Heart left ventricle (tissue), 16 donors: ENCODE results near the gene KRT75. TPM values are rescaled to one million over a fixed set of nuclear protein-coding genes. Genes with fewer than 3 reads are reported as not detected.
A peak's percentile ranks its signal among the peaks of the same experiment; 100 is the strongest.

ENCODE experiments used
- ATAC-seq, 4 donors: fragments of 200-7000 bp; cut with Tn5 transposase; one replicate each; pipeline ENCODE4 v1.9.1; 2020 to 2022; ENCODE audit warnings: moderate library complexity in 4 of 4, mild to moderate bottlenecking in 3 of 4, moderate number of reproducible peaks in 1 of 4
- DNase-seq, 5 donors: peaks; one replicate each; pipeline ENCODE4 v3.0.0-alpha.2; 2020
- H3K27ac ChIP-seq, 12 donors: fragments of 200-600 bp; sonication (generic) in 4 of 12; one replicate each; pipeline versions ENCODE4 v1.5.0 to v1.8.0; 2016 to 2022; ENCODE audit warnings: mild to moderate bottlenecking in 2 of 12
- H3K27me3 ChIP-seq, 9 donors: fragments of 200-600 bp; sonication (generic) in 2 of 9; one replicate each; pipeline versions ENCODE4 v1.5.1 to v1.8.0; 2016 to 2022; ENCODE audit warnings: mild to moderate bottlenecking in 3 of 9
- H3K36me3 ChIP-seq, 9 donors: fragments of 200-600 bp; sonication (generic) in 2 of 9; one replicate each; pipeline versions ENCODE4 v1.5.0 to v1.8.0; 2018 to 2022; ENCODE audit warnings: mild to moderate bottlenecking in 2 of 9
- H3K4me1 ChIP-seq, 12 donors: fragments of 200-600 bp; sonication (generic) in 4 of 12; one replicate each; pipeline versions ENCODE4 v1.5.0 to v1.8.0; 2016 to 2022; ENCODE audit warnings: mild to moderate bottlenecking in 3 of 12
- H3K4me3 ChIP-seq, 12 donors: fragments of 200-600 bp; sonication (generic) in 4 of 12; one replicate each; pipeline versions ENCODE4 v1.5.0 to v1.8.0; 2017 to 2022; ENCODE audit warnings: mild to moderate bottlenecking in 9 of 12, moderate library complexity in 4 of 12
- H3K9me3 ChIP-seq, 12 donors: fragments of 200-600 bp; sonication (generic) in 4 of 12; one replicate each; pipeline versions ENCODE4 v1.5.0 to v1.8.0; 2016 to 2022; ENCODE audit warnings: mild to moderate bottlenecking in 1 of 12
- POLR2A ChIP-seq, 2 donors: fragments of 450-650 bp; IDR thresholded peaks; one replicate each; pipeline ENCODE4 v1.6.1; 2017; ENCODE audit warnings: antibody characterized with exemption in 2 of 2, mild to moderate bottlenecking in 2 of 2, moderate library complexity in 2 of 2
- WGBS, 4 donors: extraction: QIAGEN DNeasy Blood & Tissue Kit in 2 of 4; methylation state at CpG; one replicate each; pipeline versions ENCODE4 v1.1.5 to v1.1.7; 2013 to 2018; 5-methylcytosine and 5-hydroxymethylcytosine counted together
- intact Hi-C, 10 donors: fragments of 100-400 bp; cut with DNase I; formaldehyde crosslinking; loops; one replicate each; pipeline versions ENCODE4 v1.11.1 to v1.14.2; 2022
- polyA plus RNA-seq, 2 donors: library from polyadenylated mRNA; stranded (reverse); fragments of 200-250 nt; gene quantifications; one replicate each; pipeline ENCODE4 v1.2.3, GENCODE V29; 2013
- total RNA-seq, 9 donors: library from RNA; depleted of rRNA in 2 of 9; stranded (reverse); fragments of >200 nt in 2 of 9; fragmentation: NEBNext Ultra II Directional in 3 of 9; extraction: Animal tissue kit (Norgen Biotek cat#: 25700) in 3 of 9; gene quantifications; one replicate each; pipeline versions ENCODE4 v1.1.0 to v1.2.4, GENCODE V29; 2016 to 2023
- TF ChIP-seq, protein P1 (sequence below), 12 donors: fragments of 200-600 bp; sonication (generic) in 4 of 12; IDR thresholded peaks; one replicate each; pipeline versions ENCODE4 v1.5.0 to v1.8.0; 2018 to 2022; ENCODE audit warnings: antibody characterized with exemption in 12 of 12, mild to moderate bottlenecking in 5 of 12
- donor health status: ischemic (EF 13 %, LVEDD 7.1; RV severe dilation, severe dysfunction).
- donor health status: healthy with polysubstance abuse.
- donor health status: DM: no; HTN: yes; CAD: no.
- donor health status: DM: no; HTN: no; CAD: no.
- donor health status: ischemic (EF 25% LVEDD 6.9; RV normal size, moderate dysfunction).
- donor health status: ischemic (EF 25% LVEDD 5.7; RV mildly dilated, moderate dysfunction).
- donor health status: healthy.
- donor health status: DM: yes; HTN: yes; CAD: no.
- donor health status: ischemic (EF 35%, LVEDD 5.7; RV mildly dilated, moderate dysfunction).
- donor health status: nonischemic (EF 11% LVEDD 7.7; RV severe dilation, severe dysfunction).
- donor health status: DM: yes; HTN: yes; CAD: no.
- donor health status: PGD.
- donor health status: ischemic (EF 29% LVEDD 5.4; RV normal size, mild dysfunction).
- donor health status: nonischemic (EF 23%, LVEDD 6.1; RV moderate dilation, normal function).

The KRT75 gene
- total and polyA plus RNA-seq, 11 donors, result not detected

DNA sequence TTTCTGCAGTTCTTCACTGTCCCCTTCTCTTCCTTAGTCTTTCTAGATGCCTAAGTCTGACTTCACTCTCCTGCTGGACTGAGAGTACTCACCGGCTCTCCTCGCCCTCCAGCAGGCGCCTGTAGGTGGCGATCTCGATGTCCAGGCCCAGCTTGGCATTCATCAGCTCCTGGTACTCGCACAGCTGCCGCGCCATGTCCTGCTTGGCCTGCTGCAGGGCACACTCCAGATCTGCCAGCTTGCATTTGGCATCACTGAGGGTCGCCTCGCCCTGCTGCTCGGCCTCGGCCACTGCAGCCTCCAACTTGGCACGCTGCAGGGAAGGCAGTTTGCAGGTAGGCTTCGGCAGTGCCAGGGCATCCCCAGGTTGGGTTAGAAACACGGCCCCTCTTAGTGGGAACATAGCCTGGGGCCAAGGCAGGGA is 53.9 kb downstream of the KRT75 start:
- 46 to 59% (median 51%) methylated on average over 15 of the region's 15 CpGs for WGBS, 4 donors
- intact Hi-C loops, result loop anchor here in 1 of 10 donors (10.0 kb wide), 1 partner anchor 125 kb away; no protein-coding TSS in a partner anchor
- H3K27ac ChIP-seq, result no peak overlapping the region
- peaks cover 0 to 20% (median 0%) of the 10 kb centered on the region in 9 donors for H3K27me3 ChIP-seq
- peak in 1 of 5 donors; percentile 44 for DNase-seq
- TF ChIP-seq POLR2A (IDR thresholded peaks at IDR 0.05), result no peak
- TF ChIP-seq, protein P1, sequence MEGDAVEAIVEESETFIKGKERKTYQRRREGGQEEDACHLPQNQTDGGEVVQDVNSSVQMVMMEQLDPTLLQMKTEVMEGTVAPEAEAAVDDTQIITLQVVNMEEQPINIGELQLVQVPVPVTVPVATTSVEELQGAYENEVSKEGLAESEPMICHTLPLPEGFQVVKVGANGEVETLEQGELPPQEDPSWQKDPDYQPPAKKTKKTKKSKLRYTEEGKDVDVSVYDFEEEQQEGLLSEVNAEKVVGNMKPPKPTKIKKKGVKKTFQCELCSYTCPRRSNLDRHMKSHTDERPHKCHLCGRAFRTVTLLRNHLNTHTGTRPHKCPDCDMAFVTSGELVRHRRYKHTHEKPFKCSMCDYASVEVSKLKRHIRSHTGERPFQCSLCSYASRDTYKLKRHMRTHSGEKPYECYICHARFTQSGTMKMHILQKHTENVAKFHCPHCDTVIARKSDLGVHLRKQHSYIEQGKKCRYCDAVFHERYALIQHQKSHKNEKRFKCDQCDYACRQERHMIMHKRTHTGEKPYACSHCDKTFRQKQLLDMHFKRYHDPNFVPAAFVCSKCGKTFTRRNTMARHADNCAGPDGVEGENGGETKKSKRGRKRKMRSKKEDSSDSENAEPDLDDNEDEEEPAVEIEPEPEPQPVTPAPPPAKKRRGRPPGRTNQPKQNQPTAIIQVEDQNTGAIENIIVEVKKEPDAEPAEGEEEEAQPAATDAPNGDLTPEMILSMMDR (IDR thresholded peaks at IDR 0.05), result peak; percentile 7 to 57 (median 32)
- no peaks in the 10 kb centered on the region for H3K4me1 ChIP-seq
- H3K36me3 ChIP-seq, result no peaks in the 10 kb centered on the region
- H3K4me3 ChIP-seq, result no peak overlapping the region
- H3K9me3 ChIP-seq, result no peaks in the 10 kb centered on the region
- peak in 3 of 4 donors; percentile 23 to 51 (median 26) for ATAC-seq

DNA sequence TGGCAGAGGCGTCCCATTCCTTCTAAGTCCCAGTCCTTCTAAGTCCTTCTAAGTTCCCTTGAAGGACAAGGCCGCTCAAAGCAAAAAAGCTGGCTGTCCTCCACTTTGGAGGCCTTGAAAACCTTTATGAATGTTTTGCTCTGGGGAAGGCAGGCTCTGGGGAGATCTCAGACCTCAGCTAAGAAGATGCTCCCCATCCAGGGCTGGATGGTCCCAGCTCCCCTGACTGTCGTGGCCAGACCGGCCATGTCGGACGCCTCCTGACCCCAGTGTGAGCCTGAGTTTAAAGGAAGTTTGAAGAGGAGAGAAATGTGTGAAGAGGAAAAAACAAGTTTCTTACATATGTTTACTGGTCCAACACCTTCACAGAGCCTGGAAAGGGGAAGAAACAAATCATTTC is 54.6 kb downstream of the KRT75 start:
- H3K9me3 ChIP-seq, result peaks cover 0 to 2% (median 0%) of the 10 kb centered on the region in 12 donors
- TF ChIP-seq, protein P1 (IDR thresholded peaks at IDR 0.05), result no peak
- no peak for TF ChIP-seq POLR2A (IDR thresholded peaks at IDR 0.05)
- H3K27ac ChIP-seq, result no peak overlapping the region
- ATAC-seq, result no peak
- no peaks in the 10 kb centered on the region for H3K4me1 ChIP-seq
- no peak for DNase-seq
- 85 to 96% (median 94%) methylated on average over 6 of the region's 6 CpGs for WGBS, 4 donors
- H3K4me3 ChIP-seq, result no peak overlapping the region
- intact Hi-C loops, result loop anchor here in 8 of 10 donors (5.0 to 10.0 kb wide), 6 partner anchors 128 to 595 kb away; partner anchors contain the start of gene KRT74 (in 2 of the 8)
- peaks cover 0 to 20% (median 0%) of the 10 kb centered on the region in 9 donors for H3K27me3 ChIP-seq
- H3K36me3 ChIP-seq, result no peaks in the 10 kb centered on the region

DNA sequence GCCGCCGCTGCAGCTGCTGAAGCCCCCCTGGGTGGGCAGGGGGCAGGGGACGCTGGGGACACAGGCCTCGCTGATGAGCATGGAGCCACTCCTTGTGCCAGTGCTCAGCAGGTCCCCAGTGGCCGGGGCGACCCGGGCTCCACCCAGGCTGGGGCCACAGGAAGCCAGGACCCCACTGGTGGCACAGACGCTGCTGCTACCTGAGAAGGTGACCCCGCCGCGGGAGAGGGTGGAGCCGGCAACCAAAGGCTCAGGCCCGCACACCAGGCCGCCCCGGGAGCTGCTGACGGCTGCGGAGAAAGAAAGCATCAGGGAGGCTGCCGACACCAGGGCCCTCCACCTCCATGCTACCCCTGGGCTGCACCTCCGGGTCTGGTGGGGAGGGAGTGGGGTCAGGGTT is 56.1 kb downstream of the KRT75 start:
- TF ChIP-seq, protein P1 (IDR thresholded peaks at IDR 0.05), result no peak
- no peak for TF ChIP-seq POLR2A (IDR thresholded peaks at IDR 0.05)
- no peaks in the 10 kb centered on the region for H3K36me3 ChIP-seq
- H3K4me1 ChIP-seq, result no peaks in the 10 kb centered on the region
- H3K4me3 ChIP-seq, result no peak overlapping the region
- H3K27me3 ChIP-seq, result peaks cover 0 to 20% (median 0%) of the 10 kb centered on the region in 9 donors
- no peak for ATAC-seq
- no peak overlapping the region for H3K27ac ChIP-seq
- DNase-seq, result no peak
- intact Hi-C loops, result loop anchor here in 8 of 10 donors (5.0 to 10.0 kb wide), 6 partner anchors 129 to 597 kb away; partner anchors contain the start of gene KRT74 (in 2 of the 8)
- H3K9me3 ChIP-seq, result peaks cover 0 to 8% (median 0%) of the 10 kb centered on the region in 12 donors
- WGBS, 4 donors, result 44 to 65% (median 64%) methylated on average over 2 to 19 of the region's 19 CpGs

DNA sequence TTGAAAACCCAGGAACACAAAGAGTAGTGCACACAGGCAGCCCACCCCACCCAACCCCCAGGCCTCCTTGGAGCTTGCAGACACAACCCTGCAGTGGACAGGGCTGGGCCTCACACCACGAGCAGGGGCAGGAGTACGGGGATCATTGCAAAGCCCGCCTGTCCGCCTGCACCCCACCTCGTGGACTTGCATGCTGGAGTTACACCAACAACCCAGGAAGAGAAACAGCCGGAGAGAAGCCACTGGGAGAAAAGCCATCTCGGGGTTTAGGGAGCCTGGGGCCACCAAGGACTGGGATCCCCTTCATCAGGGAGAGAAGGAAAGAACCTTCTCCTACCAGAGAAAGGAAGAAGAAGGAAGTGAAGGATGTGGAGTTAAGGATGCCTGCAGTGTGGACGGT is 56.9 kb downstream of the KRT75 start:
- DNase-seq (no peak), ATAC-seq (no peak)
- 86 to 93% (median 88%) methylated on average over 8 of the region's 8 CpGs for WGBS, 4 donors
- Histone ChIP-seq H3K27ac (no peak overlapping the region), H3K4me1 (no peaks in the 10 kb centered on the region), H3K36me3 (no peaks in the 10 kb centered on the region), H3K27me3 (peaks cover 0 to 20% (median 0%) of the 10 kb centered on the region in 9 donors), H3K4me3 (no peak overlapping the region), H3K9me3 (peaks cover 0 to 8% (median 0%) of the 10 kb centered on the region in 12 donors)
- no peak for TF ChIP-seq POLR2A (IDR thresholded peaks at IDR 0.05)
- TF ChIP-seq, protein P1 (IDR thresholded peaks at IDR 0.05), result no peak
- intact Hi-C loops, result loop anchor here in 8 of 10 donors (5.0 to 10.0 kb wide), 6 partner anchors 130 to 598 kb away; partner anchors contain the start of gene KRT74 (in 2 of the 8)

Other genes with a start within 250 kb of the KRT75 start
- gene KRT80, start 242.4 kb downstream of the KRT75 start, total RNA-seq, result 1 to 10 TPM in 2 of 9 donors, under 1 TPM in 5, not detected in 2; 0.15 to 1.2 (median 0.24) TPM
- under 1 TPM; 0.08 to 0.72 TPM for gene KRT80, start 242.4 kb downstream of the KRT75 start, polyA plus RNA-seq
- 10 to 100 TPM in 1 of 9 donors, 1 to 10 TPM in 4, under 1 TPM in 2, not detected in 2; 0.20 to 56.7 (median 3.6) TPM for gene KRT7, start 201.1 kb downstream of the KRT75 start, total RNA-seq
- under 1 TPM in 1 of 2 donors, not detected in 1; 0.76 TPM for gene KRT7, start 201.1 kb downstream of the KRT75 start, polyA plus RNA-seq
- gene KRT86, start 159.7 kb downstream of the KRT75 start, total RNA-seq, result not detected
- not detected for gene KRT86, start 159.7 kb downstream of the KRT75 start, polyA plus RNA-seq
- gene KRT81, start 142.8 kb downstream of the KRT75 start, total RNA-seq, result not detected
- gene KRT81, start 142.8 kb downstream of the KRT75 start, polyA plus RNA-seq, result not detected
- not detected for gene KRT83, start 113.0 kb downstream of the KRT75 start, total RNA-seq
- not detected for gene KRT83, start 113.0 kb downstream of the KRT75 start, polyA plus RNA-seq
- not detected for gene KRT85, start 66.9 kb downstream of the KRT75 start, total RNA-seq
- not detected for gene KRT85, start 66.9 kb downstream of the KRT75 start, polyA plus RNA-seq
- not detected for gene KRT84, start 48.7 kb downstream of the KRT75 start, total RNA-seq
- not detected for gene KRT84, start 48.7 kb downstream of the KRT75 start, polyA plus RNA-seq
- not detected for gene KRT82, start 28.0 kb downstream of the KRT75 start, total RNA-seq
- gene KRT82, start 28.0 kb downstream of the KRT75 start, polyA plus RNA-seq, result not detected
- not detected for gene KRT6B, start 17.8 kb upstream of the KRT75 start, total RNA-seq
- gene KRT6B, start 17.8 kb upstream of the KRT75 start, polyA plus RNA-seq, result not detected
- not detected for gene KRT6C, start 39.4 kb upstream of the KRT75 start, total RNA-seq
- not detected for gene KRT6C, start 39.4 kb upstream of the KRT75 start, polyA plus RNA-seq
- under 1 TPM in 1 of 9 donors, not detected in 8; 0.11 TPM for gene KRT6A, start 58.9 kb upstream of the KRT75 start, total RNA-seq
- under 1 TPM in 1 of 2 donors, not detected in 1; 0.03 TPM for gene KRT6A, start 58.9 kb upstream of the KRT75 start, polyA plus RNA-seq
- 1 to 10 TPM in 1 of 9 donors, not detected in 8; 3.4 TPM for gene KRT5, start 86.0 kb upstream of the KRT75 start, total RNA-seq
- under 1 TPM in 1 of 2 donors, not detected in 1; 0.40 TPM for gene KRT5, start 86.0 kb upstream of the KRT75 start, polyA plus RNA-seq
- not detected for gene KRT71, start 118.8 kb upstream of the KRT75 start, total RNA-seq
- gene KRT71, start 118.8 kb upstream of the KRT75 start, polyA plus RNA-seq, result not detected
- not detected for gene KRT74, start 139.5 kb upstream of the KRT75 start, total RNA-seq
- gene KRT74, start 139.5 kb upstream of the KRT75 start, polyA plus RNA-seq, result not detected
- gene KRT72, start 167.1 kb upstream of the KRT75 start, total RNA-seq, result not detected
- gene KRT72, start 167.1 kb upstream of the KRT75 start, polyA plus RNA-seq, result not detected
- gene KRT73, start 184.2 kb upstream of the KRT75 start, total RNA-seq, result not detected
- not detected for gene KRT73, start 184.2 kb upstream of the KRT75 start, polyA plus RNA-seq
- gene KRT2, start 217.8 kb upstream of the KRT75 start, total RNA-seq, result not detected
- gene KRT2, start 217.8 kb upstream of the KRT75 start, polyA plus RNA-seq, result not detected
- gene KRT1, start 246.0 kb upstream of the KRT75 start, total RNA-seq, result under 1 TPM in 1 of 9 donors, not detected in 8; 0.35 TPM
- not detected for gene KRT1, start 246.0 kb upstream of the KRT75 start, polyA plus RNA-seq